Smooth muscle cell (in vitro differentiated cells): ENCODE results near the gene SNAPC2. TPM values are rescaled to one million over a fixed set of nuclear protein-coding genes. Genes with fewer than 3 reads are reported as not detected.
A peak's percentile ranks its signal among the peaks of the same experiment; 100 is the strongest.
"Not testable (repeated sequence)": the region's sequence is repeated elsewhere in the genome, so short reads cannot be mapped to it uniquely, and the experiment has no call there.

Experiments
- DNase-seq: peaks from one replicate; lab custom pipeline; 2025; ENCODE audit not compliant: unreplicated experiment; lab: John Stamatoyannopoulos, UW
- H2AFZ ChIP-seq: fragments of 200-600 bp; sonication (generic); 2 replicates; pipeline ENCODE4 v1.6.0; 2016; ENCODE audit warnings: antibody characterized with exemption, low read depth, mild to moderate bottlenecking
- H3F3A ChIP-seq: fragments of 200-600 bp; sonication (generic); 2 replicates; pipeline ENCODE4 v1.6.0; 2017; ENCODE audit warnings: antibody characterized with exemption, low read depth
- H3K27ac ChIP-seq: fragments of 200-600 bp; sonication (generic); 2 replicates; pipeline ENCODE4 v1.5.1; 2016; ENCODE audit warnings: low read depth, mild to moderate bottlenecking
- H3K27me3 ChIP-seq: fragments of 200-600 bp; sonication (generic); 2 replicates; pipeline ENCODE4 v1.6.1; 2016; ENCODE audit warnings: low read depth, mild to moderate bottlenecking
- H3K36me3 ChIP-seq: fragments of 200-600 bp; sonication (generic); 2 replicates; pipeline ENCODE4 v1.5.1; 2016; ENCODE audit warnings: low read depth
- H3K4me1 ChIP-seq: fragments of 200-600 bp; sonication (generic); 2 replicates; pipeline ENCODE4 v1.5.1; 2016; ENCODE audit warnings: low read depth
- H3K4me2 ChIP-seq: fragments of 200-600 bp; sonication (generic); 2 replicates; pipeline ENCODE4 v1.6.0; 2016; ENCODE audit warnings: mild to moderate bottlenecking
- H3K4me3 ChIP-seq: fragments of 200-600 bp; sonication (generic); 2 replicates; pipeline ENCODE4 v1.5.1; 2016; ENCODE audit warnings: mild to moderate bottlenecking
- H3K79me2 ChIP-seq: fragments of 200-600 bp; sonication (generic); 2 replicates; pipeline ENCODE4 v1.6.0; 2016; ENCODE audit warnings: low read depth, mild to moderate bottlenecking
- H3K9ac ChIP-seq: fragments of 200-600 bp; sonication (generic); 2 replicates; pipeline ENCODE4 v1.6.0; 2016; ENCODE audit warnings: low read depth
- H3K9me3 ChIP-seq: fragments of 200-600 bp; sonication (generic); replicated peaks from 2 replicates; pipeline ENCODE4 v1.5.1; 2016; ENCODE audit warnings: low read depth
- H4K20me1 ChIP-seq: fragments of 200-600 bp; sonication (generic); 2 replicates; pipeline ENCODE4 v1.6.0; 2016; ENCODE audit warnings: low read depth
- WGBS: methylation state at CpG from one replicate; pipeline ENCODE4 v1.1.7; 2016; ENCODE audit warnings: low lambda C conversion rate; 5-methylcytosine and 5-hydroxymethylcytosine counted together
- polyA plus RNA-seq: library from polyadenylated mRNA; unstranded; fragments of >200 nt; fragmentation: Nextera tagmentation; extraction: Ambion mirVana; gene quantifications from 2 replicates; pipeline ENCODE4 v1.2.1, GENCODE V29; 2016
- total RNA-seq: library from RNA; depleted of rRNA; stranded (reverse); fragments of >200 nt; gene quantifications from 2 replicates; pipeline ENCODE4 v1.2.3, GENCODE V29; 2014
- TF ChIP-seq, protein P1 (sequence below): fragments of 200-600 bp; sonication (generic); IDR thresholded peaks from 2 replicates; pipeline ENCODE4 v1.5.1; 2017; ENCODE audit warnings: borderline replicate concordance, mild to moderate bottlenecking, antibody characterized with exemption; ENCODE audit not compliant: insufficient read depth, poor library complexity, severe bottlenecking

Gene SNAPC2
- total and polyA plus RNA-seq, 2 experiments from 2014 or later = 18.2 to 35.0 TPM

DNA sequence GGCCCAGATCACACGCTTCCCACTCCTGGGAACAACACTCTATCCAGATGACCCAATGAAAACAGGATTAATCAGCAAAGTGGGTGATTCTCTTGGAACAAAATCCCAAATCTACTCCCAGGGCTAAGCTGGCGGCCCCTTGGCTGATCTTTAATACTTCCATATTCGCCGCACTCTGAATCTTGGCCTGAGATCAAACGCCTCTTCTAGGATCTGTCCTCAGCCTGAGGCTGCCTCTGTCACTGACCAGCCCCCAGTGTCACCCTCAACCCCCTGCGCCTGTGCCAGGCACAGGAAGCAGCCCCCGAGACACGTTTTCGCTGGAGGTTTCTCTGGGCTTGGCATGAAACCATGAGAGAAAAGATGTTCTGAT lies 8.2 kb downstream of the SNAPC2 start:
- Histone ChIP-seq H4K20me1 (peaks cover 4% of the 10 kb centered on the region), H3K4me3 (no peak overlapping the region)
- DNase-seq = no peak

DNA sequence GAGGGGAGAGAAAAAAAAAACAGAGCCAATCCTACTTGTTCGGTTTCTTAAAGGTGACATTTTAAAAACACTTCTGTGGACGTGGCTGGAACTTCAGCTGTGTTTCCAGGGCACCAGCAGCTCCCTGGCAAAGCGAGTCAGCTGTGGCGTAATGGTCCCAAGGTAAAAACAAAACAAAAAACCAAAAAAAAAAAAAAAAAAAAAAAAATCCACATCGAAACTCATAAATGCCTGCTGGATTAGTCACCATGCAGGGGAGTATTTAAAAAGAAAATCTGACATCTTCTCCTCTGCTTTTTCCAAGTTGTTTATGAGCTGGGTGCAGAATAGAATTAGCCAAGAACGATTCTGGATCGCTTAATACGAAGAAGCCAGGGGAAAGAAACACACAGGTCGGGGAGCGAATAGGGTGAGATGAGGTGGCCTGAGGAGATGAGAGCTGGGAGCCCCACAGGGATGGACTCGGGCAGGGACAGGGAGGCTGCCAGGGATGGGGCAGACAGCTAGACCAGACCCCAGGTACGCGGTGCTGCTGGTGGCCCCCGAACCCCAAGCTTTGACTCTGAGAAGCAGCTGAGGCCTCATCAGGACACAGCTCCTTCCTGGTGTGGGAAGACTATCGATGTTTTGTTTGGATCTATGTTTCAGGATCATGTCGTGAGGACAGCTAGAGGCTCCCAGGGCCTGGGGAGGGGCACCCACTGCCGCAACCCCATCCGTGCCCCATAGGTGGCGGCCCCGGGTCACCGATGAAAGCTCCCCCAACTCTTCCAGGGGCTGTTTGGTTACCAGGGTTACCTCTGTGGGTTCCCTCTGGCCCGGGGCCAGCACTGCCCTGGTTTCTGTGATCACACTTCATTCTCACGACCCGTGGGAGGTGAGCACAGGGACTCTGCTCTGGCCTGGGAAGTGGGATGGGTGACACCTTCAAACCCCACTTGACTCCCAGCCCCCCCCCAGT lies 8.9 kb downstream of the SNAPC2 start:
- Histone ChIP-seq H3K4me3 (no peak overlapping the region), H3K9me3 (no peaks in the 10 kb centered on the region), H3F3A (peaks cover 10% of the 10 kb centered on the region), H2AFZ (no peak overlapping the region), H3K27ac (peak overlapping the region; percentile 85), H3K4me1 (no peaks in the 10 kb centered on the region), H3K4me2 (peak overlapping the region; percentile 44), H3K27me3 (no peaks in the 10 kb centered on the region), H3K9ac (peak overlapping the region; percentile 66), H3K79me2 (no peaks in the 10 kb centered on the region), H4K20me1 (peaks cover 4% of the 10 kb centered on the region), H3K36me3 (no peaks in the 10 kb centered on the region)
- 48% methylated on average over 24 of the region's 24 CpGs for WGBS
- TF ChIP-seq, protein P1, sequence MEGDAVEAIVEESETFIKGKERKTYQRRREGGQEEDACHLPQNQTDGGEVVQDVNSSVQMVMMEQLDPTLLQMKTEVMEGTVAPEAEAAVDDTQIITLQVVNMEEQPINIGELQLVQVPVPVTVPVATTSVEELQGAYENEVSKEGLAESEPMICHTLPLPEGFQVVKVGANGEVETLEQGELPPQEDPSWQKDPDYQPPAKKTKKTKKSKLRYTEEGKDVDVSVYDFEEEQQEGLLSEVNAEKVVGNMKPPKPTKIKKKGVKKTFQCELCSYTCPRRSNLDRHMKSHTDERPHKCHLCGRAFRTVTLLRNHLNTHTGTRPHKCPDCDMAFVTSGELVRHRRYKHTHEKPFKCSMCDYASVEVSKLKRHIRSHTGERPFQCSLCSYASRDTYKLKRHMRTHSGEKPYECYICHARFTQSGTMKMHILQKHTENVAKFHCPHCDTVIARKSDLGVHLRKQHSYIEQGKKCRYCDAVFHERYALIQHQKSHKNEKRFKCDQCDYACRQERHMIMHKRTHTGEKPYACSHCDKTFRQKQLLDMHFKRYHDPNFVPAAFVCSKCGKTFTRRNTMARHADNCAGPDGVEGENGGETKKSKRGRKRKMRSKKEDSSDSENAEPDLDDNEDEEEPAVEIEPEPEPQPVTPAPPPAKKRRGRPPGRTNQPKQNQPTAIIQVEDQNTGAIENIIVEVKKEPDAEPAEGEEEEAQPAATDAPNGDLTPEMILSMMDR = peak; percentile 40
- peak; percentile 15 for DNase-seq

More for the DNA sequence above, 8.2 kb downstream of the SNAPC2 start:
- peak overlapping the region; percentile 85 for H3K27ac ChIP-seq
- no peaks in the 10 kb centered on the region for H3K27me3 ChIP-seq
- H3K79me2 ChIP-seq = no peaks in the 10 kb centered on the region
- no peaks in the 10 kb centered on the region for H3K4me1 ChIP-seq
- H2AFZ ChIP-seq = no peak overlapping the region
- no peaks in the 10 kb centered on the region for H3K36me3 ChIP-seq
- no peaks in the 10 kb centered on the region for H3K9me3 ChIP-seq
- H3K9ac ChIP-seq = peak overlapping the region; percentile 66
- H3F3A ChIP-seq = peaks cover 10% of the 10 kb centered on the region
- 53% methylated on average over 9 of the region's 9 CpGs for WGBS
- H3K4me2 ChIP-seq = peak overlapping the region; percentile 44
- TF ChIP-seq, protein P1 = no peak

DNA sequence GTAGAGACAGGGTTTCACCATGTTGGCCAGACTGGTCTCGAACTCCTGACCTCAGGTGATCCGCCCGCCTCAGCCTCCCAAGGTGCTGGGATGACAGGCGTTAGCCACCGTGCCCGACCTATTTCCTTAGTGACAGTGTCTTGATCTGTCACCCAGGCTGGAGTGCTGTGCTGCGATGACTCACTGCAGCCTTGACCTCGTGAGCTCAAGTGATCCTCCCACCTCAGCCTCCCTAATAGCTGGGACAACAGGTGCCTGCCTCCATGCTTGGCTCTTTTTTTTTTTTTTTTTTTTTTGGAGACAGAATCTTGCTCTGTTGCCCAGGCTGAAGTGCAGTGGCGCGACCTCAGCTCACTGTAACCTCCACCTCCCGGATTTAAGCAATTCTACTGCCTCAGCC lies 9.9 kb downstream of the SNAPC2 start:
- Histone ChIP-seq H3K27ac (peak overlapping the region; percentile 85), H3F3A (peaks cover 10% of the 10 kb centered on the region), H3K9ac (peak overlapping the region; percentile 28)
- not testable (repeated sequence) for H3K4me3 ChIP-seq, H3K36me3 ChIP-seq, H3K79me2 ChIP-seq, H3K9me3 ChIP-seq, H3K27me3 ChIP-seq, H2AFZ ChIP-seq, H4K20me1 ChIP-seq, DNase-seq, H3K4me2 ChIP-seq, H3K4me1 ChIP-seq
- WGBS = 90% methylated on average over 11 of the region's 11 CpGs

- no peak overlapping the region for H3K4me2 ChIP-seq
- H2AFZ ChIP-seq = no peak overlapping the region
- H3F3A ChIP-seq = peaks cover 10% of the 10 kb centered on the region
- H3K4me3 ChIP-seq = no peak overlapping the region
- WGBS = 89% methylated on average over 7 of the region's 7 CpGs
- H3K79me2 ChIP-seq = no peaks in the 10 kb centered on the region
- H3K36me3 ChIP-seq = no peaks in the 10 kb centered on the region
- no peaks in the 10 kb centered on the region for H3K9me3 ChIP-seq
- no peaks in the 10 kb centered on the region for H3K27me3 ChIP-seq
- H3K4me1 ChIP-seq = no peaks in the 10 kb centered on the region
- H4K20me1 ChIP-seq = no peaks in the 10 kb centered on the region
- H3K9ac ChIP-seq = no peak overlapping the region
- TF ChIP-seq, protein P1 = no peak
- DNase-seq = no peak
- no peak overlapping the region for H3K27ac ChIP-seq
Observed at GRCh38 chr19:7930765-7931164, 10.6 kb downstream of the SNAPC2 start.
